PC-3 (cell line): ENCODE data around the gene TSTD2. TPM values are rescaled to one million over a fixed set of nuclear protein-coding genes. Genes with fewer than 3 reads are reported as not detected.

Experiments used
- ATAC-seq: fragments of 200-7000 bp; cut with Tn5 transposase; 2 replicates; pipeline ENCODE4 v1.9.1; 2020; ENCODE audit warnings: mild to moderate bottlenecking, moderate library complexity
- BruUV-seq: library from RNA; stranded (reverse); fragments of 400-500 nt; replicated peaks from 2 replicates; lab custom pipeline; 2021; lab: Mats Ljungman, UMichigan
- CTCF ChIA-PET: fragments of 300-600 bp; sonication (Branson Sonifier 250); formaldehyde crosslinking; loops from one replicate; lab custom pipeline; 2022; ENCODE audit warnings: antibody characterized with exemption; lab: Charles Lee
- POLR2A ChIA-PET: fragments of 300-600 bp; sonication (Branson Sonifier 250); formaldehyde crosslinking; loops from one replicate; lab custom pipeline; 2022; ENCODE audit warnings: antibody characterized with exemption; ENCODE audit not compliant: unreplicated experiment; lab: Charles Lee
- DNase-seq: peaks from one replicate; pipeline ENCODE4 v3.0.0-alpha.2; 2015
- H2AFZ ChIP-seq: fragments of 300-600 bp; sonication (generic); 2 replicates; pipeline ENCODE4 v1.6.0; 2016; ENCODE audit warnings: antibody characterized with exemption, low read length
- H3F3A ChIP-seq: fragments of 300-600 bp; sonication (generic); one replicate; pipeline ENCODE4 v1.6.0; 2017; ENCODE audit warnings: antibody characterized with exemption, low read length, control low read depth, mild to moderate bottlenecking; ENCODE audit not compliant: unreplicated experiment
- H3K27ac ChIP-seq: fragments of 300-600 bp; sonication (generic); 2 replicates; pipeline ENCODE4 v1.5.1; 2016; ENCODE audit warnings: mild to moderate bottlenecking, low read length
- H3K27me3 ChIP-seq: fragments of 300-600 bp; sonication (generic); 2 replicates; pipeline ENCODE4 v1.6.1; 2016; ENCODE audit warnings: low read length, mixed read lengths
- H3K36me3 ChIP-seq: fragments of 300-600 bp; sonication (generic); 2 replicates; pipeline ENCODE4 v1.6.1; 2016; ENCODE audit warnings: low read depth, mixed run types, low read length, mixed read lengths
- H3K4me1 ChIP-seq: fragments of 300-600 bp; sonication (generic); 2 replicates; pipeline ENCODE4 v1.5.1; 2016; ENCODE audit warnings: low read length; ENCODE audit not compliant: insufficient read depth
- H3K4me2 ChIP-seq: fragments of 300-600 bp; sonication (generic); 2 replicates; pipeline ENCODE4 v1.6.0; 2016; ENCODE audit warnings: low read length
- H3K4me3 ChIP-seq: fragments of 300-600 bp; sonication (generic); 2 replicates; pipeline ENCODE4 v1.5.1; 2016; ENCODE audit warnings: mild to moderate bottlenecking, low read length, mixed read lengths
- H3K79me2 ChIP-seq: fragments of 300-600 bp; sonication (generic); 2 replicates; pipeline ENCODE4 v1.6.1; 2017; ENCODE audit warnings: low read length, mixed read lengths
- H3K9ac ChIP-seq: fragments of 300-600 bp; sonication (generic); 2 replicates; pipeline ENCODE4 v1.6.0; 2016; ENCODE audit warnings: mild to moderate bottlenecking, low read length
- H3K9me2 ChIP-seq: fragments of 300-600 bp; sonication (generic); replicated peaks from 2 replicates; pipeline ENCODE4 v1.6.1; 2016; ENCODE audit warnings: mixed run types, low read length, mixed read lengths
- H3K9me3 ChIP-seq: fragments of 300-600 bp; sonication (generic); 2 replicates; pipeline ENCODE4 v1.6.1; 2016; ENCODE audit warnings: low read length, mixed read lengths
- H4K20me1 ChIP-seq: fragments of 300-600 bp; sonication (generic); 2 replicates; pipeline ENCODE4 v1.6.1; 2016; ENCODE audit warnings: low read length, mixed read lengths
- CTCF ChIP-seq: fragments of 300-600 bp; sonication (generic); conservative IDR thresholded peaks from 2 replicates; pipeline ENCODE4 v1.5.1; 2017; ENCODE audit warnings: antibody characterized with exemption, low read depth, mild to moderate bottlenecking, low read length
- EZH2 ChIP-seq: fragments of 300-600 bp; sonication (generic); IDR thresholded peaks from one replicate; pipeline ENCODE4 v1.6.1; 2017; ENCODE audit warnings: antibody characterized with exemption, mild to moderate bottlenecking, low read length; ENCODE audit not compliant: unreplicated experiment
- EZH2phosphoT487 ChIP-seq: fragments of 300-600 bp; sonication (generic); IDR thresholded peaks from 2 replicates; pipeline ENCODE4 v1.6.1; 2018; ENCODE audit warnings: mild to moderate bottlenecking, antibody characterized with exemption, low read length, borderline replicate concordance
- intact Hi-C: fragments of 100-400 bp; cut with micrococcal nuclease; formaldehyde crosslinking; loops from 2 replicates; pipeline ENCODE4 v1.9.0; 2023
- total RNA-seq: library from RNA; depleted of rRNA; stranded (reverse); fragments of >200 nt; gene quantifications from 2 replicates; pipeline ENCODE4 v1.2.3, GENCODE V29; 2014

The TSTD2 gene
- total RNA-seq, 1 experiment from 2014 or later: 11.2 TPM

- no peak overlapping the region for H3K4me3 ChIP-seq
- DNase-seq: no peak
- CTCF ChIA-PET: no interaction called here
These were observed 70.6 kb downstream of the TSTD2 start for GRCh38 chr9:97562542-97562941.

GRCh38 chr9:97561501-97561900, 71.7 kb downstream of the TSTD2 start:
- no peaks in the 10 kb centered on the region for H3K27me3 ChIP-seq
- H3K9me3 ChIP-seq: no peaks in the 10 kb centered on the region
- DNase-seq (no peak), ATAC-seq (no peak)
- no peaks in the 10 kb centered on the region for H3F3A ChIP-seq
- H3K9ac ChIP-seq: no peak overlapping the region
- no peak for TF ChIP-seq EZH2
- no peak for TF ChIP-seq CTCF
- no peak for TF ChIP-seq EZH2phosphoT487
- no peak overlapping the region for H3K4me3 ChIP-seq
- peaks cover 9% of the 10 kb centered on the region; the same call in 1 of the 2 replicates for H3K4me1 ChIP-seq
- POLR2A ChIA-PET: no interaction called here
- H3K36me3 ChIP-seq: no peaks in the 10 kb centered on the region
- intact Hi-C loops: no loop called here
- no peak overlapping the region for H2AFZ ChIP-seq
- no peaks in the 10 kb centered on the region for H3K9me2 ChIP-seq
- H3K27ac ChIP-seq: no peak overlapping the region
- H4K20me1 ChIP-seq: no peaks in the 10 kb centered on the region
- BruUV-seq: no TSS peak
- CTCF ChIA-PET: no interaction called here
- no peak overlapping the region for H3K4me2 ChIP-seq
- H3K79me2 ChIP-seq: no peaks in the 10 kb centered on the region

More at GRCh38 chr9:97562542-97562941, 70.6 kb downstream of the TSTD2 start:
- Histone ChIP-seq H3K4me1 (peaks cover 9% of the 10 kb centered on the region; the same call in 1 of the 2 replicates), H3K9me2 (no peaks in the 10 kb centered on the region), H4K20me1 (no peaks in the 10 kb centered on the region), H3K9ac (no peak overlapping the region), H3K4me2 (no peak overlapping the region), H2AFZ (no peak overlapping the region), H3K79me2 (no peaks in the 10 kb centered on the region), H3F3A (no peaks in the 10 kb centered on the region), H3K27ac (no peak overlapping the region), H3K9me3 (no peaks in the 10 kb centered on the region), H3K27me3 (no peaks in the 10 kb centered on the region), H3K36me3 (no peaks in the 10 kb centered on the region)
- POLR2A ChIA-PET: no interaction called here
- intact Hi-C loops: no loop called here
- TF ChIP-seq EZH2 (no peak), EZH2phosphoT487 (no peak), CTCF (no peak)
- ATAC-seq: no peak
- no TSS peak for BruUV-seq

GRCh38 chr9:97560851-97561250, 72.3 kb downstream of the TSTD2 start:
- POLR2A ChIA-PET: no interaction called here

More at GRCh38 chr9:97560851-97561250, 72.3 kb downstream of the TSTD2 start:
- Histone ChIP-seq H3K79me2 (no peaks in the 10 kb centered on the region), H3K4me2 (no peak overlapping the region), H2AFZ (no peak overlapping the region), H3K4me3 (no peak overlapping the region), H3K4me1 (peaks cover 9% of the 10 kb centered on the region; the same call in 1 of the 2 replicates), H3K27me3 (no peaks in the 10 kb centered on the region), H3K9me2 (no peaks in the 10 kb centered on the region), H3K36me3 (no peaks in the 10 kb centered on the region), H4K20me1 (no peaks in the 10 kb centered on the region), H3K9me3 (no peaks in the 10 kb centered on the region), H3K9ac (no peak overlapping the region), H3F3A (no peaks in the 10 kb centered on the region), H3K27ac (no peak overlapping the region)
- CTCF ChIA-PET: no interaction called here
- BruUV-seq: no TSS peak
- intact Hi-C loops: no loop called here
- ATAC-seq (no peak), DNase-seq (no peak)
- TF ChIP-seq EZH2 (no peak), EZH2phosphoT487 (no peak)
